Lung (tissue), 12 donors: ENCODE results near the gene PSD2. TPM values are rescaled to one million over a fixed set of nuclear protein-coding genes. Genes with fewer than 3 reads are reported as not detected.

ENCODE experiments used
- ATAC-seq: fragments of 200-7000 bp; cut with Tn5 transposase; one replicate; pipeline ENCODE4 v1.9.1; 2020; ENCODE audit warnings: moderate number of reproducible peaks; ENCODE audit not compliant: insufficient read depth, low FRiP score
- DNase-seq, 3 donors: peaks; one replicate each; pipeline ENCODE4 v3.0.0-alpha.2; 2013 to 2017
- H3K27ac ChIP-seq, 2 donors: one replicate each; pipeline ENCODE4 v1.5.1; 2013; ENCODE audit warnings: mild to moderate bottlenecking in 2 of 2, moderate library complexity in 2 of 2, control low read depth in 1 of 2, inconsistent platforms in 1 of 2, low read depth in 1 of 2, low read length in 1 of 2
- H3K27me3 ChIP-seq, 3 donors: one replicate each; pipeline ENCODE4 v1.5.1; 2013; ENCODE audit warnings: low read length in 2 of 3; ENCODE audit not compliant: control insufficient read depth in 3 of 3, insufficient read depth in 3 of 3
- H3K36me3 ChIP-seq, 4 donors: one replicate each; pipeline ENCODE4 v1.5.1; 2013; ENCODE audit warnings: low read length in 4 of 4, mild to moderate bottlenecking in 1 of 4, moderate library complexity in 1 of 4; ENCODE audit not compliant: control insufficient read depth in 4 of 4, insufficient read depth in 4 of 4
- H3K4me1 ChIP-seq, 5 donors: one replicate each; pipeline ENCODE4 v1.5.1; 2013; ENCODE audit warnings: low read length in 5 of 5, mild to moderate bottlenecking in 2 of 5, moderate library complexity in 1 of 5; ENCODE audit not compliant: control insufficient read depth in 5 of 5, insufficient read depth in 5 of 5
- H3K4me3 ChIP-seq: one replicate; pipeline ENCODE4 v1.5.1; 2013; ENCODE audit warnings: mild to moderate bottlenecking, control low read depth, moderate library complexity
- H3K9ac ChIP-seq, 2 donors: one replicate each; pipeline ENCODE4 v1.5.1; 2013; ENCODE audit warnings: low read length in 2 of 2, control low read depth in 1 of 2; ENCODE audit not compliant: insufficient read depth in 1 of 2
- H3K9me3 ChIP-seq, 4 donors: one replicate each; pipeline ENCODE4 v1.5.1; 2013; ENCODE audit warnings: low read length in 3 of 4, mild to moderate bottlenecking in 1 of 4, moderate library complexity in 1 of 4; ENCODE audit not compliant: control insufficient read depth in 4 of 4, insufficient read depth in 3 of 4
- WGBS, 2 donors: extraction: QIAGEN DNeasy Blood & Tissue Kit; methylation state at CpG; one replicate each; pipeline ENCODE4 v1.1.7; 2013; 5-methylcytosine and 5-hydroxymethylcytosine counted together
- polyA plus RNA-seq, 2 donors: library from polyadenylated mRNA; stranded (reverse); fragments of 200-250 nt; gene quantifications; one replicate each; pipeline ENCODE4 v1.2.1, GENCODE V29; 2013
- total RNA-seq, 2 donors: library from RNA; depleted of rRNA in 1 of 2; stranded (reverse); fragments of >200 nt in 1 of 2; gene quantifications; one replicate each; pipeline ENCODE4 v1.2.1, GENCODE V29; 2014 to 2021
- TF ChIP-seq, protein P1 (sequence below): IDR thresholded peaks from 2 replicates; pipeline ENCODE4 v1.5.1; 2012; ENCODE audit warnings: mild to moderate bottlenecking; ENCODE audit errors: control extremely low read depth, extremely low read depth
- donor health status: control.
- donor health status: control.
- donor health status: Bipolar disorder and iron deficiency.
- donor health status: healthy.
- donor health status: DM: yes; HTN: yes; CAD: no.

Gene PSD2
- total and polyA plus RNA-seq, 4 donors = 0.01 to 0.20 (median 0.05) TPM

DNA sequence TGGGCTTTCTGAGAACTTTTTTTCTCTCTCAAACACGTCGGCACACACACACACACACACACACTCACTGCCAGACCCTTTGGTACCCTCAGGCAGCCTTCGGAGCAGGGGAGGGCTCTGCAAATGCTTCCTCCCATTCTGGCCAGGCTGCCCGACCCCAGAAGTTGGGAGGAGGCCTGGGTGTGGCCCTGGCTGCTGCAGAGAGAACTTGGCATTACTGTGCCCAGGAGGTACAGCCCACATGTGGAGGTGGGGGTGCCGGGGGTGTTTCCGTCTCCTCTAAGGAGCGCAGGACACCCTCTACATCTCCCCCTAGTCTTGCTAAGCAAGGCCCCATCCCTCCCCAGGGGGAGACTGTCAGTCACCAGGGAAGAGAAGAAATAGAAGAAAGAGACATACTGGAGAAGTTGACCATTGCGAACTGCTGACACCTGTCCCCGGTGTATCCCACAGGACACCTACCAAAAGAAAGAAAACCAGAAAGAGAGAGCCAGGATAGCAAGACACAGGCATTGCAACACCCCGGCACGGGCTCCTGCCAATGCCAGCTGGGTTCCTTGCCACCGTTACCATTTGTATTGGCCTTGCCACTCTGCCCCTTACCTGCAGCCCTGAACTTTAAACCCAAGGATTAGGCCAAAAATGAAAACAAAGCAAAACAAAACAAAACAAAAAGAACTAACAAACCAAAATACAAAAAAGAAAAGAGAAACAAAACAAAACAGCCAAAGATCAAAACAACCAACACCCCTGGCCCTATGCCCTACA, 69.3 kb downstream of the PSD2 start:
- TF ChIP-seq, protein P1, sequence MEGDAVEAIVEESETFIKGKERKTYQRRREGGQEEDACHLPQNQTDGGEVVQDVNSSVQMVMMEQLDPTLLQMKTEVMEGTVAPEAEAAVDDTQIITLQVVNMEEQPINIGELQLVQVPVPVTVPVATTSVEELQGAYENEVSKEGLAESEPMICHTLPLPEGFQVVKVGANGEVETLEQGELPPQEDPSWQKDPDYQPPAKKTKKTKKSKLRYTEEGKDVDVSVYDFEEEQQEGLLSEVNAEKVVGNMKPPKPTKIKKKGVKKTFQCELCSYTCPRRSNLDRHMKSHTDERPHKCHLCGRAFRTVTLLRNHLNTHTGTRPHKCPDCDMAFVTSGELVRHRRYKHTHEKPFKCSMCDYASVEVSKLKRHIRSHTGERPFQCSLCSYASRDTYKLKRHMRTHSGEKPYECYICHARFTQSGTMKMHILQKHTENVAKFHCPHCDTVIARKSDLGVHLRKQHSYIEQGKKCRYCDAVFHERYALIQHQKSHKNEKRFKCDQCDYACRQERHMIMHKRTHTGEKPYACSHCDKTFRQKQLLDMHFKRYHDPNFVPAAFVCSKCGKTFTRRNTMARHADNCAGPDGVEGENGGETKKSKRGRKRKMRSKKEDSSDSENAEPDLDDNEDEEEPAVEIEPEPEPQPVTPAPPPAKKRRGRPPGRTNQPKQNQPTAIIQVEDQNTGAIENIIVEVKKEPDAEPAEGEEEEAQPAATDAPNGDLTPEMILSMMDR = no peak
- WGBS, 2 donors = 79 to 82% methylated on average over 12 of the region's 12 CpGs
- ATAC-seq (no peak), DNase-seq (no peak)
- peaks cover 0 to 10% (median 1%) of the 10 kb centered on the region in 4 donors for H3K36me3 ChIP-seq
- no peak overlapping the region for H3K4me3 ChIP-seq
- H3K27me3 ChIP-seq = no peaks in the 10 kb centered on the region
- no peak overlapping the region for H3K27ac ChIP-seq
- peaks cover 0 to 38% (median 4%) of the 10 kb centered on the region in 5 donors for H3K4me1 ChIP-seq
- H3K9me3 ChIP-seq = no peaks in the 10 kb centered on the region
- H3K9ac ChIP-seq = no peak overlapping the region

DNA sequence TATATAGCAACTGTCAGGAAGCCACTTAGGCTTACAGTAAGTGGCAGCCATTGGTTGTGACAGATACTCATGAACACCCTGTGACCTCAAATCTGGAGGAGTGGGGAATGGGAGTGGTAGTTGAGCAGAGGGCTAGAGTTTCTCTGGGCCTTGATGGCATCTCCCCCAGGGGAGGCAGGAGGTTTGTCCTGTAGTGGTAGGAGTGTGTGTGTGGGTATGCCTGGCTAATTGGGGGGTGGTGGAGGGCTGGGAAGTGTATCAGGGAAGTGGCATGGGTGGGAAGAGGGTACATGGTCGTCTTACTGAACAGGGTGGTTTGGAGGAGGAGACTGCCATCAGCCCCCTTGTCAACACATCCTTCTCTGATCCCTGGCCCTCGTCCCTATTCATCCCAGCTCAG, 71.5 kb downstream of the PSD2 start:
- Histone ChIP-seq H3K27ac (no peak overlapping the region), H3K4me3 (no peak overlapping the region), H3K4me1 (peaks cover 0 to 29% (median 4%) of the 10 kb centered on the region in 5 donors), H3K9ac (no peak overlapping the region), H3K9me3 (no peaks in the 10 kb centered on the region), H3K36me3 (peaks cover 0 to 12% (median 4%) of the 10 kb centered on the region in 4 donors), H3K27me3 (no peaks in the 10 kb centered on the region)
- TF ChIP-seq, protein P1 = no peak
- DNase-seq = no peak
- 50 to 77% methylated on average over 2 of the region's 2 CpGs for WGBS, 2 donors
- no peak for ATAC-seq

DNA sequence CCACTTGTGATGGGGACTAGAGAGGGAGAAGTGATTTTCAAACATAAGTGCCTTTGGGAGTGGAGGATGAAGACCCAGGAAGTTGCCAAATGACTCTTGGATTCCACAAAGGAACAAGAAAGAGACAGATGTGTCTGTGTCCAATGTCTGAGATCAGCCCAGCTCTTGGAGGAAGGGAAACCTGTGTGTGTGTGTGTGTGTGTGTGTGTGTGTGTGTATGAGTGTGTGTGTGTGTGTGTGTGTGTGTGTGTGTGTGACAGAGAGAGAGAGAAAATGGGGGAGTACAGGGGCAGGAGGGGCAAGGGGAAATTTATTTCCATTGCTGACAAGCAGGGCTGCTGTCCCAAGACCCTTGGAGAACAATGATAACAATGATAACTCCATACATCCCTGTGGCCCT, 72.0 kb downstream of the PSD2 start:
- TF ChIP-seq, protein P1 = no peak
- Histone ChIP-seq H3K9me3 (no peaks in the 10 kb centered on the region), H3K27me3 (no peaks in the 10 kb centered on the region), H3K4me1 (peaks cover 0 to 29% (median 1%) of the 10 kb centered on the region in 5 donors), H3K4me3 (no peak overlapping the region), H3K9ac (no peak overlapping the region), H3K36me3 (peaks cover 0 to 10% (median 4%) of the 10 kb centered on the region in 4 donors), H3K27ac (no peak overlapping the region)
- DNase-seq (no peak), ATAC-seq (no peak)
